Activated CD4-positive, alpha-beta T cell treated with anti-CD3 and anti-CD28 coated beads, Interleukin-2, Interleukin-4, amounts not matched to agents 100 ng/mL and 50 ng/mL, durations not matched to agents 16 hours and 8 hours (primary cell): ENCODE measurements around the gene STIM1.
"Not testable (repeated sequence)": the region's sequence is repeated elsewhere in the genome, so short reads cannot be mapped to it uniquely, and the experiment has no call there.

ENCODE experiments used
- DNase-seq: peaks from one replicate; pipeline ENCODE4 v3.0.0-alpha.2; 2020; ENCODE audit warnings: low spot score

Gene STIM1

DNA sequence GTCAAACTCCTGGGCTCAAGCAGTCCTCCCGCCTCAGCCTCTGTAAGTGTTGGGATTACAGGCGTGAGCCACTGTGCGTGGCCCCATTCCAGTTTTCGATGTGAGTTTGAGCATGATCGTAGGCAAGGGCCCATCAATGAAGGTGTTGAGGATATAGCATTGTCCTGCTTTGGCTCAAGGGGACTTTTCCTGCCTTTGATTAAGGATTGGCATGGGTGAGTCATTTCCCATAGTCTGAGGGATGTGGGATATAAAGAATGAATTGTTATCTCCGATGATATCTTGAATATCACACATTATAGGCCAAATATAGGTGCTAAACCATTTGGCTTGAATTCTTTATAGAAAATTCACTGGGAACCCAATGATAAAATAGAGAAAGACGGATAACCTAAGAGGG is 30.4 kb downstream of the STIM1 start:
- no peak for DNase-seq

DNA sequence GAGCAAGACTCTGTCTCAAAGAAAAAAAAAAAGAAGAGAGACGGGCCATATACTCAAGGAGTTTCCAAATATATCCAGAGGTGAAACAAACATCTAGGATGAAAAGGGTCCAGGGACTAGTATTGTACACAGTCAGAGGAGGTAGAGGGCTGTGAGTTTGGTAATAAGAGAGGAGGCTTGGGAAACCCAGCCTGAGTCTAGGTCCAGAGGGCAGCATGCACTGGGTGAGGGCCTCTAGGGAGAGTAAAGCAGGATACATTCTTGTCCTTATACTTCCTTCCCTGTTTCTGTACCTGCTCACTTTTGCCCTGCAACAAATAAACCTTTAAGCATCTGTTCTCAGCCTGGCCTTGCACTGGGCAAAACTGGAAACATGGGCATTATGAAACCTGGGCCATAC is 31.5 kb downstream of the STIM1 start:
- no peak for DNase-seq

DNA sequence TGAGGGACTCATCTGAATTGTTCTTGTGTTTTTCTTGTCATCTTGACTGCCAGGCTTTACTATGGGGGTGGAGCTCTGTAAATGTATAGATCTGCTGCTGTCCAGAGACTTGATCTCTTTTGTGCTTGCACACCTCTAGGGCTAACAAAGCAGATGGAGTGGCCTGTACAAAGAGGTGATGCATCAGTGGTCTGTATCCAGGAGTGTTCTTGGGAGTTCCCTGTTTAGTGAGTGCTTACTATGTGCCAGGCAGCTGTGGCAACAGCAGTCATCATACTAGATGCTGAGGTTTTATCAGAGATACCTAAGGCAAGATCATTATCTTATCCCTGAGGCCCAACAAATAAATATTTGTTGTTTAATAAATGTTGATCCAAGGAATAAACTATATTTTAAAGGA is 33.4 kb downstream of the STIM1 start:
- no peak for DNase-seq

DNA sequence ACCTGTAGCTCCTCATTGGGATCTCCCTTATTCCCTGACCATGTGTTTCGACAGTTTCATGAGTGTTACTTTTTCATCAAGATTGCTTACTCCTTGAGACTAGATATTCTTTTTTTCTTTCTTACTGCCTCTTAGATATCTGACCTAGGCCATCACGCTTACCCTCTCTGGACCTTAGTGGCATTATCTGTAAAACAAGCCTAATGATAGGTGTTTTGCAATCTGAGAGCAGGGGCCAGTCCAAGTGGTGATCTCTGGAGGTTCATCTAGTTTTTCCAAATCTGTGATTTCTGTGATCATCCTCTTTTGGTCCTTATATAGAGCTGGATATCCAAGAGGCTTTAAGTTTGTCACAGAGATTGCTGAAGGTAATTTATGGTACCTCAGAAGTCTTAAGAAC is 34.5 kb downstream of the STIM1 start:
- no peak for DNase-seq

DNA sequence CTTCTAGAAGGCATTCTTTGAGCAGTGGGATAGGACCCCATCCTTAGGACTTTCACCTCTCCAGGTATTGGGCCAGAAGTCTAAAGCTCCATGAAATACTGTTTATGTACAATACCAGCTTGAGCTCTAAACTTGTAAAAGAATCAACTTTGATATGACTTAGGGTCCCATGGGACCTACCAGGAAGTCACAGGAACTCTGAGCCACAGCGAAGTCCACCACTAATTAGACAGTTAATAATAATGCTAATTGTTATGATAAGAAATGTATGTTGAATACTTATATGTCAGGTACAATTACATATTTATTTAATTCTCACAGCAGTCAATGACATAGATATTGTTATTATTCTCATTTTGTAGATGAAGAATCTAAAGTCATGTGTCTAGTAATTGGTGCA is 35.3 kb downstream of the STIM1 start:
- DNase-seq = no peak

DNA sequence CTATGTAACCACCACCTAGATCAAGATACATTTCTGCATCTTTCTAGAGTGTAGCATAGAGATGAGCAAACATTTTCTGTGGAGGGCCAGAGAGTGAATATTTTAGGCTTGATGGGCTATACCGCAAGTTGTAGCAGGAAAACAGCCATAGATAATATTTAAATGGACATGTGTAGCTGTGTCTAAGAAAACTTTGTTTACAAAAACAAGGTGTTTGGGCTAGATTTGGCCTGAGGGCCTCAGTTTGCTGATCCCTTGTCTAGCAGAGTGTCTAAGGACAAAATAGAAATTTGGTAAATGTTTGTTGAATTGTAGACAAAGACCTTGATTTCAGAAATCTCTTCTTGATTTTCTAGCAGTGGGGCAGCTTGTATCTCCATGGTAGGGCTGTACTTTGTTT is 36.3 kb downstream of the STIM1 start:
- DNase-seq = no peak

DNA sequence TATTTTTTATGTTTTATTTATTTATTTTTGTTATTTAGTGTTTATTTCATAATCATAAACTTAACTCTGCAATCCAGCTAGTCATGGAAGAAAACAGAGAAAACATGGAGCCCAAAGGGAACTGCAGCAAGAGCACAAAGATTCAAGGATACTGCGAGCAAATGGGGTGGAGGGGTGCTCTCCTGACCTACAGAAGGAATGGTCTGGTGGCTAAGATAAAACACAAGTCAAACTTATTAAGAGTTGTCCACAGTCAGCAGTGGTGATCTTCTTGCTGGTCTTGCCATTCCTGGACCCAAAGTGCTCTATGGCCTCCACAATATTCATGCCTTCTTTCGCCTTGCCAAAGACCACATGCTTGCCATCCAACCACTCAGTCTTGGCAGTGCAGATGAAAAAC is 36.7 kb downstream of the STIM1 start:
- no peak for DNase-seq

DNA sequence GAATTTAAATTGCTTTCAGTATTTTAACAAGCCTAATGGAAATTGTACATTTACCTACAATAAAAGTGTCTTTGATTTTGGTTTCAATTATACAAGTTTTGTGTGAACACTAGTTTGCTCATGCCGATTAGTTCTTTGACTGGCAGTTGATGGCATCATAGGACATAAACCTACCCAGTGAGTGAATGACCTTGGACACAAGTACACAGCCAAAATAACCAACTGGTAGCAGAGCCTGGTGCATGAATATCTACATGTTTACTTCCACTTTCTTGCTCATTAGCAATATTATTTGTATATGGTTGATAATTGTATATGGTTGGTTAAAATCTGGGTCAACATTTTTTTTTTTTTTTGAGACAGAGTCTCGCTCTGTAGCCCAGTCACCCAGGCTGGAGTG is 37.8 kb downstream of the STIM1 start:
- DNase-seq = no peak

DNA sequence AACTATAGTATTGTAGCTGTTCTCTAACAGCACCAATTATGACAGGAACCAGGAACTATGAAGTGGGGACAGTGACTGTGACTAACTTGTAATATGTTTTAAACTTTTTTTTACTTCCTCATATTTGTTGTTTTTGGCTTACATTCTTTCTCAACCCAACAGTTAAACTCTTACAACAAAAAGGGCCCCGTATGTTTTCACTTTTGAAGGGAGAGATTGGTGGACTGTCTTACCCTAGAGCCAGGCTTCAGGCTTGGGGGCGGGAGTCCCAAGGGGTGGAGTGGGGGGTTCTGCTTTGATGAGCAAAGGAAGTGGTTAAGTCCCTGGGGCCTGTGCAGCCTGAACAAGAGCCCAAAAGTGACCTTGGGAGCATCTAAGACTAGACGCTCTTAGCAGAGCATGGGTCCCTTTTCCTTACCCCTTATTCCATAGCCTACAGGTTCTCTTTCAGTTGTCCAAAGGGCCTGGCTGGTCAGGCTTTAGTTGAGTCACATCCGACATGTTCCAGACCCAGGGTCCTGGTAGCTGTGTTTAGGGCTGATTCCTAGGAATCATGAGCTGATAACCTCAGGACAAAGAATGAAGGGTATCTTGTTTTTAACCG is 38.8 kb downstream of the STIM1 start:
- no peak for DNase-seq

DNA sequence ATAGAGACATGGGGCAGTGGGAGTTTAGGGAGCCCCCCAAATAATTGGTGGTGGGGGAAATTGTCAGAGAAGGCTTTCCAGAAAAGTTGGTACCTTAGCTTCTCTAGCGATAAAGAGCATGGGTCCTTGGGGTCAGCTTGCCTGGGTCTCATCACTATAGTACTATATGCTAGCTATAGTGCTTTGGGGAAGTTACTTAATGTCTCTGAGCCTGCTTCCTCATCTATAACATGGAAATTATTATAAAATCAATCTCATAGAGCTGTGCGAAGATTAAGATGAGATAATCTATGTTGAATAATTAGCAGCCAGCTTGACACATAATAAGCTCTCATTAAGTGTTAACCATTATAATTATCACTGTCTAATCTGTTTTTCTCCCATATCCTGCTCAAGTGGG is 41.2 kb downstream of the STIM1 start:
- DNase-seq = no peak

DNA sequence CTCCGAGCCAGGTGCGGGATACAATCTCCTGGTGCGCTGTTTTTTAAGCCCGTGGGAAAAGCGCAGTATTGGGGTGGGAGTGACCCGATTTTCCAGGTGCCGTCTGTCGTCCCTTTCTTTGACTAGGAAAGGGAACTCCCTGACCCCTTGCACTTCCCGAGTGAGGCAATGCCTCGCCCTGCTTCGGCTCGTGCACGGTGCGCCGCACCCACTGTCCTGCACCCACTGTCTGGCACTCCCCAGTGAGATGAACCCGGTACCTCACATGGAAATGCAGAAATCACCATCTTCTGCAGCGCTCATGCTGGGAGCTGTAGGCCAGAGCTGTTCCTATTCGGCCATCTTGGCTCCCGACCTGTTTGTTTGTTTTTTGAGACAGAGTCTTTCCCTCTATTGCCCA is 44.8 kb downstream of the STIM1 start:
- not testable (repeated sequence) for DNase-seq

DNA sequence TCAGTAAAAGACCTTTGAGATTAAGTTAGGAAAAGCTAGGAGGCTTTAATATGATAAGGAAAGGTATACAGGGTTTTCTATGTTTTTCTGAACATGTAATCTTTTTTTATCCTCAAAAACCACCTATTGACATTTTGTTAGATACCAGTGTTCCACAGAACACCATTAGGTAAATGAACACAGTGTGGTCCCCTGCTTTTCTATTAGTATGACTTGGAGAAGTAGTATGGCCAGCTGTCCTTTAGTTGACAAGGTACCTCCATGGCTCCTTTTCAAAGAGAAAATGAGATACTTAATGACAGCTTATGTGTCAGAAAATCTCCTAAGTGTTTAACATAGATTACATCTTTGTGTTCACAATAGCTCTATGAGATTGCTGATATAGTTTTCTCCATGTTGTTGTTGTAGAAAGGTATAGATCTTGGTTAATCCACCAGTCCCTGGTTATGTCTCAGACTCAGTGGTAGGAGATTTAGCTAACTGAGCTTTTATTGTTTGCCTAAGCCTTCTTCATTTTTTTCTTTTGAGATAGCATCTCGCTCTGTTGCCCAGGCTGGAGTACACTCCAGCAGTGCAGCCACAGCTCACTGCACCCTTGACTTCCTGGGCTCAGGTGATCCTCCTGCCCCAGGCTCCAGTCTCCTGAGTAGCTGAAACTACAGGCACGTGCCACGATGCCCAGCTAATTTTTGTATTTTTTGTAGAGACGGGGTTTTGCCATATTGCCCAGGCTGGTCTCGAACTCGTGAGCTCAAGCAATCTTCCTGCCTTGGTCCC is 46.0 kb downstream of the STIM1 start:
- no peak for DNase-seq

DNA sequence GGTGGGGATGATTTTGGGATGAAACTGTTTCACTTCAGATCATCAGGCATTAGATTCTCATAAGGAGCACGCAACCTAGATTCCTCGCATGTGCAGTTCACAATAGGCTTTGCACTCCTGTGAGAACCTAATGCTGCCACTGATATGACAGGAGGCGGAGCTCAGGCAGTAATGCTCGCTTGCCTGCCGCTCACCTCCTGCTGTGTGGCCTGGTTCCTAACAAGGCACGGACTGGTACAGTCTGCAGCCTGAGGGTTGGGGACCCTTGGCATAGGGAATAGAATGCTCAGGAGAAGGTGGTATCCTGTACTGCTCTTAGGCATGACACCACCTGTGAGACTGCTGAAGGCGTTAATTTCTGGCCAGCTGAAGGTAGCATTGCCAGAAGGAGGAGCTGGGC is 47.0 kb downstream of the STIM1 start:
- no peak for DNase-seq

DNA sequence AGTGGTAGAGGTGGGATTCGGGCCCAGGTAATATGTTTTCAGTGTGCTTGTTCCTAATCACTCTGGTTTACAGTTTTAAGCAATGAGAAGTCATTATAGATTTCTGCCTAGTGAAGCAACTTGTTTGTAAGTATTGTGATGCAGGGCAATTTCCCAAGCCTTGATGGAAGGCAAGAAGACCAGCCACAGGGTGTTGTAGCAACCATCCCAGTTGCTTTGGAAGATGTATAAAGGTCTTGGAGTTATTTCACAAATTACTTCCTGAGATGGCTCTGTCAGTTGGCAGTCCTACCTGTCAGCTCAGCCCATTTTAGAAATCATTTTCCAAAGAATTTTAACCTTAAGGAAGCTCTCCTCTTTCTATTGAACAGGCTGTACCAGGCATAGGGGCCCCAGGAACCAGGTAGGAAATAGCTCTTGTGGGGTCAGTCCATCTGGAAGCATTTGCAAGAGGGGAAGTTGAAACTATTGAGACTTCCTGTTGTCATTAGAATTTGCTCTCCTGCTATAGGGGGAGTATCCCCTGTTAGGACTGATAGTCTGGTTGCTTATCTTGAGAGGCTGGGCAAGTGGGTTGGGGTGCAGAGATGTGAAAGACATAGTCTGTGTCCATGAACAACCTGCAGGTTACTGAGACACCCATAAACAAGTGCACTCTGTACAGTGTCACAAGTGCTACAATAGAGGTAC is 47.9 kb downstream of the STIM1 start:
- no peak for DNase-seq

DNA sequence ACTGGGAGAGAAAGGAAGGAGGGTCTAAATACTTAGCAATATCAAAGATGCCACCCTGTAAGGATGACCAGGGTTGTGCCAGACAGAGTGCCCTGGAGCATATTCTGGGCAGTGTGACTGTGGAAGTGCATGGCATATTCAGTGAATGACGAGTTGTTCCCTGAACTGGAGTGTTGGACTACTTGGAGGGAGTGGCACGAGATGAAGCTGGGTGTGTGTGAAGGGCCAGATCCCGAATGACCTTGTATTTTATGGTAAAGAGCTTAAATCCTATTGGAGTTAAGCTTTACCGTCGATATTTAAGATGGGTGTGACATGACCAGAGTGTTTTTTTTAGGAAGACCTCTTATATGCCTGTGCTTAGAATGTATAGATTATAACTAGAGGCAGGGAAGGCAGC is 48.8 kb downstream of the STIM1 start:
- DNase-seq = no peak

DNA sequence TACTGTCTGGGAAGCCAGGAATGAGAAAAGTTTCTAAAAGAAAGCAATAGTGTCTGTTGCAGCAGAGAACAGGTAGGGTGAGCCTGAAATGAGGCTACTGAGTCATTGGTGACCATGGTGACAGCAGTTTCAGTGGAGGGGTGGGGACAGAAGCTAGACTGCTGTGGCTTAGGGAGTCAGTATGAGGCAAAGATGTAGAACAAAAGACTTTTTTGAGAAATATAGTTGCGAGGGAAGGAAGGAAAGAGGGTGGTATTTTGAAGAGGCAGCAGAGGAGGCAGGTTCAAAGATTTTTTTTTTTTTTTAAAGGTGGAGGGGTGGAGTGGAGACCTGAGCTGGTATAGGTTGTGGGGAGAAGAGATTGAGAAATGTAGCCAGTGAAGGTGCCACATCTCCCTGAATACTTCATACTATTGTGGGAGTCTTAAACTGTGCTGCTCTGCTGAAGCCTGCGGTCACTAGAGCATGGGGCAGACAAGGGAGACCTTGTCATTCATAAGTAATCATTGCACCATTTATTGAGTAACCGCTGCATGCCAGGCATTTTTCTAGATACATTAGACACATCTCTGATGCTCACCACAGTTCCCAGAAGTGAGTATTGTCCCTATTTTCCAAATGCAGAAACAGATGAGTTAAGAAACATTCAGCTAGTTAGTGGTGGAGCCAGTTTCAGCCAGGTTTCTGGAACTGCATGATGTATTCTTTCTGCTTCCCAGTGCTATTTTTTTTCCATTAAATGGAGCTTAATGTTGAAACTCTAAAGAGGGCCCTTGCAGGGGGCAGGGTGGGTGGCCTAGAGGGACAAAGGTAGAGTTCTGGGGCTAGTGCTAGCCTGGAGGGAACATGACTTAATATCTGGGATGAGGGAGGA is 49.9 kb downstream of the STIM1 start:
- DNase-seq = peak; percentile 66

DNA sequence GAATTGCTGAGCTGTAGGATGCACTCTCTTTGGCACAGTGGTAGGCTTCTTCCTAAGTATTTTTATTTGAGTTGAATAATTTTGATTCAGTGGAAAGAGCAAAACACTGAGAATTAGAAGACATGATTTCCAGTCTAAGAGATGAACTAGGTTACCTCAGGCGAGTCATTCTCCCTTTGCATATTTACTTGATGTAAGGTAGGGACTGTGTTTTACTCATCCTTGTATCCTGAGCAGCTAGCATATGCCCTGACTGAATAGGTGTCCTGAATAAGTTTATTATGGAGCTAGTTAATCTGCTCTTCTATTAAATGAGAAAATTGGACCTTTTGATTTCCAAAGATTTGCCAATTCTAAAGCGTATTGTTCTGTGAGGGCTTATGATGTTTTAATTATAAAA is 50.7 kb downstream of the STIM1 start:
- DNase-seq = no peak

DNA sequence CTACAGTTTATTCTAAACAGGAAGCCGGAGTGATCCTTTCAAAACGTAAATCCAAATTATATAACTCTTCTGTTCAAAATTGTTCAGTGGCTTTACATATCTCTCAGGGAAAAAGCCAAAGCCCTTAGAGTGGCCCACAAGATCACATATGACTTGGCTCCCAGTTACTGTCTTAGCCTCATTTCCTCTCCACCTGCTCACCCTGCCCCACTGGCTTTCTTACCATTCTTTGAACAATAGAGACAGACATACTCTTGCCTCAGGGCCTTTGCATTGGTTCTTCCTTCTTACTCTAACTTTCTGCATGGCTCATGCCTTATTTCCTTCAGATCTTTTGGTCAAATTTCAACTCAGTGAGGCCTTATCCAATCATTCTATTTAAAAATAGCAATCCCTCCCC is 52.1 kb downstream of the STIM1 start:
- peak; percentile 22 for DNase-seq

DNA sequence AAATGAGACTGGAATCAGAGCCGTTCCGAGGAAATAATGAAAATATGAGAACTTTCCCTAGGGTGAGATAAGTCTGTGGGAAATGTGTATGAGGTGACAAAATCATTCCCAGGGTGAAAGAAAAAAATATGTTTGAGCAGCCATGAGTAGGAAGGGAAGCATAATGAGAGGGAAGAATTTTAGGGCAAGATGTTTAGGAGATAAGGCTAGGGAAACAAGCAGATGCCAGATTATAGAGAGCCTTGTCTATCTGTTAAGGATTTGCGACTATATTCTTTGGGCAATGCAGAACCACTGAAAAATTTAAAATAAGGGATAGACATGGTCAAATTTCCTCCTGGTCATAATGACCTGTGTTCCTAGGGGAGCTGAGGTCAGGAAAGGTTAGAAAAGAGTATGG is 54.4 kb downstream of the STIM1 start:
- no peak for DNase-seq

DNA sequence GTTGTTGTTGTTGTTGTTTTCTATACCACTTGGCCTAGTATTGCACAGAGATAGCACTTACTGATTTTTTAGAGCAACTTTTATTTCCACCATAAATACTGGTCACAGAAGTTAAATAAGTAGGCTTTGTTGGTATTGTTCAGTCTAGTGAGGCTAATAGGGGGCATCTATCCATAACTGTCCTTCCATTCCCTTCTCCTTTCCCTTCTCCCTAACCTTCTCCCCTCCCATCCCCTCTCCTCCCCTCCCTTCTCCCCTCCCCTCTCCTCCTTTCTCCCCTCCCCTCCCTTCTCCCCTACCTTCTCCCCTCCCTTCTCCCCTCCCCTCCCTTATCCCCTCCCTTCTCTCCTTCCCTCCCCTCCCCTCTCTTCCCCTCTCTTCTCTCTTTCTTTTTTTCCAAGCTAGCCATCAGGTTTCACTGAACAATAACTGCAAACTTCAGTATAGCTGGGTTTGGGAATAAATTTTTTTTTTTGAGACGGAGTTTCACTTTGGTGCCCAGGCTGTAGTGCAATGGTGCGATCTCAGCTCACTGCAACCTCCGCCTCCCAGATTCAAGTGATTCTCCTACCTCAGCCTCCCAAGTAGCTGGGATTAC is 56.5 kb downstream of the STIM1 start:
- no peak for DNase-seq

DNA sequence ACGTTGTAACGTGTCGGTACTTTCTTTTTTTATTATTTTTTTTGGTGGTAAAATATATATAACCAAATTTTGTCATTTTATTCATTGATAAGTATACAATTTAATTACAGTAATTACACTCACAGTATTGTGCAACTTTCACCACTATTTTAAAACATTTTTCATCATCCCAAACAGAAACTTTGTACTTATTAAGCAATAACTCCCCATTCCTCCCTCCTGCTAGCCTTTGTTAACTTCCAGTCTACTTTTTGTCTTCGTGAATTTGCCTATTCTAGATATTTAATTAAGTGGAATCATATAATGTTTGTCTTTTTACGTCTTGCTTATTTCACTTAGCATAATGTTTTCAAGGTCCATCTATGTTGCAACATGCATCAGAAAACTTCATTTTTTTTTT is 58.5 kb downstream of the STIM1 start:
- no peak for DNase-seq

DNA sequence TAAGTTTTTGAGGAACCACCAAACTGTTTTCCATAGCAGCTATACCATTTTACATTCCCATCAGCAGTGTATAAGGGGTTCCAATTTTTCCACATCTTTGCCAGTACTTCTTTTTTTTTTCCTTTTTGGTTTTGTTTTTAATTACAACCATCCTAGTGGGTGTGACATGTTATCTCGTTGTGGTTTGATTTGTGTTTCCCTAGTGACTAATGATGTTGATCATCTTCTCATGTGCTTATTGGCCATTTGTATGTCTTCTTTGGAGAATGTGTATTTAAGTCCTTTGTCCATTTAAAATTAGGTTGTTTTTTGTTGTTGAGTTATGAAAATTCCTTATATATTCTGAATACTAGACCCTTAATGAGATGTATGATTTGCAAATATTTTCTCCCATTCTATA is 59.3 kb downstream of the STIM1 start:
- no peak for DNase-seq
